Measurements from ENCODE around the gene KCNG2.

DNA sequence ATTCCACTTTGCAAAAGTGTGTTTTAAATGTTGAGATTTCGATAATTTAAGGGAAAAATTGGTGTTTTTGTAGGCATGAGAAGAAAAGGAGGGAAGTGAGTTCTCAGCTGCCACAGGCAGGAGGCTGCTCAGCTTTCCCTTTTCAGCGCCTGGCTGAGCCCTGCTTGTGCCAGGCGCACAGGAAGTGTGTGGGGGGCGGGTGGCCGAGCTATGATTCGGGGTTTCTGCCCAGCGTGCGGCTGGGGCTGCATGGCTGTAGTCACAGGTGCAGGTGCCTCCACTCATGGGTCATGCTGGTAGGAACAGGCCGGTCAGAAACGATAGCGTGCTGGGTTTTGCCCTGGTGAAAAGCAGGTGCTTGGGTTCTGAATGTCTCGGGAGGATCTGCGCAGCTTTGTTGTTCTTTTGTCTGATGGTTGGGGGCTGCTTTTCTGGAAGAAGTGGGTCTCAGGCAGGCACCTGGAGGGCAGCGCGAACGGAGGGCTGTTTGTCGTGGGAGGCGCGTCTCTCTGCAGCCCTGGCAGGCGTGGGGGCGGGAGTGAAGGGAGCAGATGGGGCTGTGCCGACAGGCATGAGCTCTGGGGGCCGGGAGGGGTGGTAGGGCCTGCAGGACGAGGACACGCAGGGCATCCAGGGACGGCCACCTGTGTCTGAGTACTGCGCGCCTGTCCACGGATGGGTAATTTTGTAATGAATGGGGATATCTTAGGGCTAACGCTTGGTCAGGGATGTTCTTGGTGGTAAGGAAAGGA lies 2.1 kb downstream of the KCNG2 start:
- TF ChIP-seq, protein P1, sequence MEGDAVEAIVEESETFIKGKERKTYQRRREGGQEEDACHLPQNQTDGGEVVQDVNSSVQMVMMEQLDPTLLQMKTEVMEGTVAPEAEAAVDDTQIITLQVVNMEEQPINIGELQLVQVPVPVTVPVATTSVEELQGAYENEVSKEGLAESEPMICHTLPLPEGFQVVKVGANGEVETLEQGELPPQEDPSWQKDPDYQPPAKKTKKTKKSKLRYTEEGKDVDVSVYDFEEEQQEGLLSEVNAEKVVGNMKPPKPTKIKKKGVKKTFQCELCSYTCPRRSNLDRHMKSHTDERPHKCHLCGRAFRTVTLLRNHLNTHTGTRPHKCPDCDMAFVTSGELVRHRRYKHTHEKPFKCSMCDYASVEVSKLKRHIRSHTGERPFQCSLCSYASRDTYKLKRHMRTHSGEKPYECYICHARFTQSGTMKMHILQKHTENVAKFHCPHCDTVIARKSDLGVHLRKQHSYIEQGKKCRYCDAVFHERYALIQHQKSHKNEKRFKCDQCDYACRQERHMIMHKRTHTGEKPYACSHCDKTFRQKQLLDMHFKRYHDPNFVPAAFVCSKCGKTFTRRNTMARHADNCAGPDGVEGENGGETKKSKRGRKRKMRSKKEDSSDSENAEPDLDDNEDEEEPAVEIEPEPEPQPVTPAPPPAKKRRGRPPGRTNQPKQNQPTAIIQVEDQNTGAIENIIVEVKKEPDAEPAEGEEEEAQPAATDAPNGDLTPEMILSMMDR (conservative IDR thresholded peaks at IDR 0.05), result no peak
- no peak for TF ChIP-seq ZFX (IDR thresholded peaks at IDR 0.05)
